Stimulated activated effector memory CD8-positive, alpha-beta T cell treated with anti-CD3 and anti-CD28 coated beads, Interleukin-12 subunit alpha, Interleukin-12 subunit beta, amount 100 ng/mL, for 72 hours (primary cell): ENCODE data around the gene GALNTL6.
"Not testable (repeated sequence)": the region's sequence is repeated elsewhere in the genome, so short reads cannot be mapped to it uniquely, and the experiment has no call there.

Source experiments
- ATAC-seq: fragments of 150-1000 bp; cut with Tn5 transposase; 2 replicates; pipeline ENCODE4 v1.10.0; 2021
- DNase-seq, 2 donors: peaks; one replicate each; pipeline ENCODE4 v3.0.0; 2021 to 2022; ENCODE audit warnings: low spot score in 2 of 2
- H3K27ac Mint-ChIP-seq: one replicate; pipeline ENCODE4 v1.8.0; 2022; ENCODE audit warnings: mild to moderate bottlenecking, mixed read lengths
- H3K36me3 Mint-ChIP-seq: one replicate; pipeline ENCODE4 v1.8.0; 2022; ENCODE audit warnings: mild to moderate bottlenecking, mixed read lengths
- H3K4me1 Mint-ChIP-seq: one replicate; pipeline ENCODE4 v1.8.0; 2022; ENCODE audit warnings: mixed read lengths
- H3K4me3 Mint-ChIP-seq: one replicate; pipeline ENCODE4 v1.8.0; 2022; ENCODE audit warnings: mild to moderate bottlenecking, mixed read lengths
- H3K9me3 Mint-ChIP-seq: one replicate; pipeline ENCODE4 v1.8.0; 2022; ENCODE audit warnings: mixed read lengths

Gene GALNTL6

GRCh38 chr4:172716291-172716690 is 903.1 kb downstream of the GALNTL6 start:
- DNase-seq, result no peak
- Mint-ChIP-seq H3K9me3 (peaks cover 12% of the 10 kb centered on the region), H3K4me1 (no peaks in the 10 kb centered on the region), H3K4me3 (no peak overlapping the region), H3K36me3 (no peaks in the 10 kb centered on the region), H3K27ac (no peak overlapping the region)
- ATAC-seq, result no peak

GRCh38 chr4:172721659-172722058 is 908.5 kb downstream of the GALNTL6 start:
- Mint-ChIP-seq H3K9me3 (peaks cover 6% of the 10 kb centered on the region), H3K4me3 (no peak overlapping the region), H3K36me3 (no peaks in the 10 kb centered on the region), H3K4me1 (no peaks in the 10 kb centered on the region), H3K27ac (no peak overlapping the region)
- DNase-seq (no peak), ATAC-seq (no peak)

- ATAC-seq (no peak), DNase-seq (no peak)
- Mint-ChIP-seq H3K36me3 (no peaks in the 10 kb centered on the region), H3K4me3 (no peak overlapping the region), H3K4me1 (no peaks in the 10 kb centered on the region), H3K9me3 (peaks cover 3% of the 10 kb centered on the region), H3K27ac (no peak overlapping the region)
Observed at GRCh38 chr4:172725581-172725980, 912.4 kb downstream of the GALNTL6 start.

GRCh38 chr4:172726001-172726423 is 912.8 kb downstream of the GALNTL6 start:
- no peaks in the 10 kb centered on the region for H3K4me1 Mint-ChIP-seq
- no peak overlapping the region for H3K27ac Mint-ChIP-seq
- no peak for DNase-seq
- ATAC-seq, result no peak
- peaks cover 4% of the 10 kb centered on the region for H3K9me3 Mint-ChIP-seq
- no peaks in the 10 kb centered on the region for H3K36me3 Mint-ChIP-seq
- H3K4me3 Mint-ChIP-seq, result no peak overlapping the region

- Mint-ChIP-seq H3K9me3 (peaks cover 17% of the 10 kb centered on the region), H3K4me3 (no peak overlapping the region), H3K27ac (no peak overlapping the region), H3K36me3 (no peaks in the 10 kb centered on the region), H3K4me1 (no peaks in the 10 kb centered on the region)
- ATAC-seq (no peak), DNase-seq (no peak)
Observed at GRCh38 chr4:172727631-172728030, 914.4 kb downstream of the GALNTL6 start.

- peaks cover 40% of the 10 kb centered on the region for H3K9me3 Mint-ChIP-seq
- H3K27ac Mint-ChIP-seq, H3K4me1 Mint-ChIP-seq, H3K4me3 Mint-ChIP-seq, DNase-seq, H3K36me3 Mint-ChIP-seq, ATAC-seq: not testable (repeated sequence)
Observed at GRCh38 chr4:172733645-172734044, 920.4 kb downstream of the GALNTL6 start.

GRCh38 chr4:172734555-172734954 is 921.4 kb downstream of the GALNTL6 start:
- Mint-ChIP-seq H3K27ac (no peak overlapping the region), H3K36me3 (no peaks in the 10 kb centered on the region), H3K9me3 (peaks cover 41% of the 10 kb centered on the region), H3K4me1 (no peaks in the 10 kb centered on the region), H3K4me3 (no peak overlapping the region)
- ATAC-seq, result no peak
- DNase-seq, result no peak

GRCh38 chr4:172736046-172736445 is 922.8 kb downstream of the GALNTL6 start:
- no peak overlapping the region for H3K4me3 Mint-ChIP-seq
- no peaks in the 10 kb centered on the region for H3K36me3 Mint-ChIP-seq
- no peak for ATAC-seq
- no peaks in the 10 kb centered on the region for H3K4me1 Mint-ChIP-seq
- DNase-seq, result no peak
- H3K9me3 Mint-ChIP-seq, result peaks cover 40% of the 10 kb centered on the region
- no peak overlapping the region for H3K27ac Mint-ChIP-seq

- DNase-seq (no peak), ATAC-seq (no peak)
- Mint-ChIP-seq H3K4me3 (no peak overlapping the region), H3K9me3 (peaks cover 19% of the 10 kb centered on the region), H3K4me1 (no peaks in the 10 kb centered on the region), H3K27ac (no peak overlapping the region), H3K36me3 (no peaks in the 10 kb centered on the region)
Observed at GRCh38 chr4:172740434-172740833, 927.2 kb downstream of the GALNTL6 start.

- no peak overlapping the region for H3K27ac Mint-ChIP-seq
- H3K4me3 Mint-ChIP-seq, result no peak overlapping the region
- no peak for DNase-seq
- no peaks in the 10 kb centered on the region for H3K36me3 Mint-ChIP-seq
- H3K4me1 Mint-ChIP-seq, result no peaks in the 10 kb centered on the region
- H3K9me3 Mint-ChIP-seq, result peaks cover 11% of the 10 kb centered on the region
- ATAC-seq, result peak; percentile 63
Observed at GRCh38 chr4:172750910-172751309, 937.7 kb downstream of the GALNTL6 start.

GRCh38 chr4:172751550-172751949 is 938.3 kb downstream of the GALNTL6 start:
- H3K27ac Mint-ChIP-seq, result no peak overlapping the region

GRCh38 chr4:172758586-172759340 is 945.6 kb downstream of the GALNTL6 start:
- DNase-seq (no peak), ATAC-seq (no peak)
- Mint-ChIP-seq H3K4me1 (no peaks in the 10 kb centered on the region), H3K4me3 (no peak overlapping the region), H3K36me3 (no peaks in the 10 kb centered on the region), H3K9me3 (peaks cover 4% of the 10 kb centered on the region), H3K27ac (no peak overlapping the region)

More at GRCh38 chr4:172751550-172751949, 938.3 kb downstream of the GALNTL6 start:
- no peaks in the 10 kb centered on the region for H3K4me1 Mint-ChIP-seq
- no peak for DNase-seq
- no peak for ATAC-seq
- no peak overlapping the region for H3K4me3 Mint-ChIP-seq
- no peaks in the 10 kb centered on the region for H3K36me3 Mint-ChIP-seq
- peaks cover 11% of the 10 kb centered on the region for H3K9me3 Mint-ChIP-seq

GRCh38 chr4:172760512-172760911 is 947.3 kb downstream of the GALNTL6 start:
- ATAC-seq, result no peak

GRCh38 chr4:172762895-172763294 is 949.7 kb downstream of the GALNTL6 start:
- DNase-seq (no peak), ATAC-seq (no peak)
- no peaks in the 10 kb centered on the region for H3K36me3 Mint-ChIP-seq
- H3K4me1 Mint-ChIP-seq, result no peaks in the 10 kb centered on the region
- no peak overlapping the region for H3K4me3 Mint-ChIP-seq
- peaks cover 5% of the 10 kb centered on the region for H3K9me3 Mint-ChIP-seq
- H3K27ac Mint-ChIP-seq, result no peak overlapping the region

More at GRCh38 chr4:172760512-172760911, 947.3 kb downstream of the GALNTL6 start:
- no peaks in the 10 kb centered on the region for H3K4me1 Mint-ChIP-seq
- no peaks in the 10 kb centered on the region for H3K36me3 Mint-ChIP-seq
- peaks cover 2% of the 10 kb centered on the region for H3K9me3 Mint-ChIP-seq
- no peak for DNase-seq
- H3K4me3 Mint-ChIP-seq, result no peak overlapping the region
- H3K27ac Mint-ChIP-seq, result no peak overlapping the region

- no peaks in the 10 kb centered on the region for H3K36me3 Mint-ChIP-seq
- H3K9me3 Mint-ChIP-seq, result peaks cover 10% of the 10 kb centered on the region
- H3K27ac Mint-ChIP-seq, result no peak overlapping the region
- DNase-seq (no peak), ATAC-seq (no peak)
- H3K4me1 Mint-ChIP-seq, result no peaks in the 10 kb centered on the region
- no peak overlapping the region for H3K4me3 Mint-ChIP-seq
Observed at GRCh38 chr4:172770787-172771186, 957.6 kb downstream of the GALNTL6 start.

GRCh38 chr4:172772781-172773180 is 959.6 kb downstream of the GALNTL6 start:
- Mint-ChIP-seq H3K4me3 (no peak overlapping the region), H3K9me3 (peaks cover 8% of the 10 kb centered on the region), H3K4me1 (no peaks in the 10 kb centered on the region), H3K27ac (no peak overlapping the region), H3K36me3 (no peaks in the 10 kb centered on the region)
- DNase-seq (no peak), ATAC-seq (no peak)
